Immature natural killer cell (primary cell): ENCODE data around the gene LRRN4. TPM values are rescaled to one million over a fixed set of nuclear protein-coding genes. Genes with fewer than 3 reads are reported as not detected.
"Not testable (repeated sequence)": the region's sequence is repeated elsewhere in the genome, so short reads cannot be mapped to it uniquely, and the experiment has no call there.

ENCODE experiments used
- DNase-seq, 3 donors: peaks; one replicate each; pipeline ENCODE4 v3.0.0; 2022; ENCODE audit warnings: mixed read lengths in 1 of 3
- H3K27ac Mint-ChIP-seq, 6 donors: one replicate each; pipeline ENCODE4 v1.8.0; 2020; ENCODE audit warnings: mixed read lengths in 6 of 6, mild to moderate bottlenecking in 5 of 6, inconsistent platforms in 4 of 6, moderate library complexity in 3 of 6
- H3K27me3 Mint-ChIP-seq, 3 donors: one replicate each; pipeline ENCODE4 v1.8.0; 2020 to 2021; ENCODE audit warnings: low read depth in 3 of 3, mild to moderate bottlenecking in 3 of 3, mixed read lengths in 3 of 3, moderate library complexity in 3 of 3, inconsistent platforms in 1 of 3
- H3K36me3 Mint-ChIP-seq, 3 donors: one replicate each; pipeline ENCODE4 v1.8.0; 2020; ENCODE audit warnings: mixed read lengths in 3 of 3, inconsistent platforms in 2 of 3, mild to moderate bottlenecking in 2 of 3
- H3K4me1 Mint-ChIP-seq, 2 donors: one replicate each; pipeline ENCODE4 v1.8.0; 2020; ENCODE audit warnings: inconsistent platforms in 2 of 2, mild to moderate bottlenecking in 2 of 2, mixed read lengths in 2 of 2, moderate library complexity in 1 of 2
- H3K4me3 Mint-ChIP-seq, 5 donors: one replicate each; pipeline ENCODE4 v1.8.0; 2020; ENCODE audit warnings: mild to moderate bottlenecking in 5 of 5, mixed read lengths in 5 of 5, inconsistent platforms in 3 of 5, moderate library complexity in 3 of 5
- H3K9me3 Mint-ChIP-seq, 6 donors: one replicate each; pipeline ENCODE4 v1.8.0; 2020; ENCODE audit warnings: mild to moderate bottlenecking in 6 of 6, mixed read lengths in 6 of 6, inconsistent platforms in 4 of 6, moderate library complexity in 3 of 6
- polyA plus RNA-seq, 3 donors: library from polyadenylated mRNA; unstranded; fragments of 300-500 nt; fragmentation: Illumina TruSeq; gene quantifications; one replicate each; pipeline ENCODE4 v1.2.3, GENCODE V29; 2021

The LRRN4 gene
- polyA plus RNA-seq, 3 donors from 2014 or later = not detected

DNA sequence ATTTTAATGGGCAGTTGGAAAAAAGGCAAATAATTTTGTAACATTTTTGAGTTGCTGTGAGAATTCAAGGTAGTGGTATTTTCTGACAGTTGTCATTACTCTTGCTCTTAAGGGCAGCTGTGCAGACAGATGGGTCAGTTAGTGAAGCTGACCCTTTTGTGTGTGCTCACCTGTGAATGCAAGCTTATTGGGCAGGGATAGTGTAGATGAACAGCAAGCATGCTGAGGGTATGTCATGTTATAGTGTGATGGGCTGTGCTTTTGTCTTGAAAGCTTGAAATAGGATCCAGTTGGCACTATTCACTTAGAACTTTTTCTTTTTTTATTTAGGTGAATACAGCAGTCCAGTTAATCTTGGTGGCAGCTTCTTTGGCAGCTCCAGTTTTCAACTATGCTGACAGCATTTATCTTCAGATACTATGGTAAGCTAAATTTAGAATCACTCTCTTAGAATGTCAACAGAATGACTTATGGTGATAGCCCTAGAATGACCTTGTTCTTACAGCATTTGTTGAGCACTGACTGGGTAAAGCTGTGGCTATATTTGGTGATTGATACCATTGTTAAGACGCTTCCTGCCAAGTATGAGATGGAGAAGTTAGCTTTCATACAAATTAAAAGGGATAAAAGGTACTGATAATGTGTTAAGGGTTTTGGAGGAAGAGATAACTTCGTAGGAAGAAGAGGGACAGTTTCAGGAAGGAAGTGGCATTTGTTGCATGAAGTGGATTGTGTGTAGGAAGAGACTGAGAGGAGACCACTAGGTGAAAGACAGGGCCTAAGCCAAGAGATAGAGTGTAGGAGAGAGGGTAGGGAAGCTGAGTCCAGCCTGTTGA, 19.5 kb downstream of the LRRN4 start:
- Mint-ChIP-seq H3K27ac (peak overlapping the region in 2 of 6 donors; percentile 37 to 47), H3K36me3 (peaks cover 9 to 38% (median 23%) of the 10 kb centered on the region in 3 donors), H3K4me3 (no peak overlapping the region), H3K9me3 (no peaks in the 10 kb centered on the region), H3K27me3 (peaks cover 0 to 1% (median 0%) of the 10 kb centered on the region in 3 donors), H3K4me1 (peaks cover 4 to 10% of the 10 kb centered on the region in 2 donors)
- DNase-seq = no peak

DNA sequence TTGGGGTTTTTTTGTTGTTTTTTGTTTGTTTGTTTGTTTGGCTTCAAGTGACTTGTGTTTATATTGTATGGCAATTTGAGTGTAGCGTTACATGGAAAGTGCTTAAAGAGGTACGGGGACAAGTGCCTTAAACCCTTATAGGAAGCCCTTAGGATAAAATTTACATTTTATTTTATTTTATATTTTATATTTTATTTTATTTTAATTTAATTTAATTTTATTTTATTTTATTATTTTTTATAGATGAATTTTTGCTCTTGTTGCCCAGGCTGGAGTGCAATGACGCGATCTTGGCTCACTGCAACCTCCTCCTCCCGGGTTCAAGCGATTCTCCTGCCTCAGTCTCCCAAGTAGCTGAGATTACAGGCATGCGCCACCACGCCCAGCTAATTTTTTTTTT, 21.0 kb downstream of the LRRN4 start:
- H3K4me1 Mint-ChIP-seq = peaks cover 6 to 12% of the 10 kb centered on the region in 2 donors
- DNase-seq, H3K9me3 Mint-ChIP-seq, H3K27me3 Mint-ChIP-seq, H3K27ac Mint-ChIP-seq, H3K4me3 Mint-ChIP-seq: not testable (repeated sequence)
- H3K36me3 Mint-ChIP-seq = peaks cover 9 to 32% (median 19%) of the 10 kb centered on the region in 3 donors

- DNase-seq = no peak
- Mint-ChIP-seq H3K9me3 (no peaks in the 10 kb centered on the region), H3K27ac (peak overlapping the region in 1 of 6 donors; percentile 24), H3K4me1 (peaks cover 14 to 30% of the 10 kb centered on the region in 2 donors), H3K4me3 (no peak overlapping the region), H3K27me3 (peaks cover 0 to 2% (median 1%) of the 10 kb centered on the region in 3 donors), H3K36me3 (peaks cover 9 to 37% (median 23%) of the 10 kb centered on the region in 3 donors)
Measured at GRCh38 chr20:6030453-6031080, 23.3 kb downstream of the LRRN4 start.

- no peaks in the 10 kb centered on the region for H3K9me3 Mint-ChIP-seq
- no peak for DNase-seq
- H3K27ac Mint-ChIP-seq = no peak overlapping the region
- peaks cover 13 to 40% (median 26%) of the 10 kb centered on the region in 3 donors for H3K36me3 Mint-ChIP-seq
- peaks cover 13 to 34% of the 10 kb centered on the region in 2 donors for H3K4me1 Mint-ChIP-seq
- H3K4me3 Mint-ChIP-seq = no peak overlapping the region
- peaks cover 0 to 2% (median 1%) of the 10 kb centered on the region in 3 donors for H3K27me3 Mint-ChIP-seq
Measured at GRCh38 chr20:6029538-6029937, 24.3 kb downstream of the LRRN4 start.

DNA sequence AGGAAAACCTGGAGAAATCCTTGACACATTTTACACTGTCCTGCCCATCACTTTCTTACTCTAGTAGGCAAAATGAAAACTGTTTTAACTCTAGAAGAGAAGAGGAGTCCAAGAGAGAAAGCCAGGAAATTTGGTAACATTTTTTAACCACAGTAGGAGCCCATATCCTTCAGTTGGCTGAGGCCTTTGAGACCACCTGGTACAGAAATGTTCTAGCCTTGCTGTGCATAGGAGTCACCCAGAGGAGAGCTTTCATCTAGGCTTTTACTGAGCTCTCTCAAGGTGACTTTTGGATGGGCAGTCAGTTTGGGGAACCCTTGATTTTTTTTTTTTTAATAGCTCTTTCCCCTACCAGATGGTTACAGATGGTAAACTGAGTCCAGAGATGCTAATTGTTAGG, 25.0 kb downstream of the LRRN4 start:
- DNase-seq = no peak
- Mint-ChIP-seq H3K27ac (no peak overlapping the region), H3K36me3 (peaks cover 15 to 41% (median 23%) of the 10 kb centered on the region in 3 donors), H3K27me3 (peaks cover 0 to 4% (median 2%) of the 10 kb centered on the region in 3 donors), H3K4me3 (no peak overlapping the region), H3K4me1 (peaks cover 12 to 33% of the 10 kb centered on the region in 2 donors), H3K9me3 (no peaks in the 10 kb centered on the region)

DNA sequence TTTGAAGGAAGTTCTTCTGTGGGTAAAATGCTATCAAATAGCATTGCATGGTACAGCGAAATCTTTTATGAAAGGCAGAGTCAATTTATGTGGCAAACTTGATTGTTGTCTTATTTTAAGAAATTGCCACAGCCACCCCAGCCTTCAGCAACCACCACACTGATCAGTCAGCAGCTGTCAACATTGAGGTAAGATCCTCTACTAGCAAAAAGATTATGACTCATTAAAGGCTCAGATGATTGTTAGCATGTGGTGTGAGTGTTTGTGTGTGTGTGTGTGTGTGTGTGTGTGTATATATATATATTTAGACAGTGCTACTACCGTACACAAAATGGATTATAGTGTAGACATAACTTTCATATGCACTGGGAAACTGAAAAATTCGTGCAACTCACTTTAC, 27.8 kb downstream of the LRRN4 start:
- peaks cover 20 to 41% (median 26%) of the 10 kb centered on the region in 3 donors for H3K36me3 Mint-ChIP-seq
- no peak overlapping the region for H3K4me3 Mint-ChIP-seq
- no peaks in the 10 kb centered on the region for H3K9me3 Mint-ChIP-seq
- DNase-seq = peak in 2 of 3 donors; percentile 13
- H3K27ac Mint-ChIP-seq = peak overlapping the region in 1 of 6 donors; percentile 3
- H3K27me3 Mint-ChIP-seq = peaks cover 0 to 3% (median 2%) of the 10 kb centered on the region in 3 donors
- peaks cover 12 to 37% of the 10 kb centered on the region in 2 donors for H3K4me1 Mint-ChIP-seq

DNA sequence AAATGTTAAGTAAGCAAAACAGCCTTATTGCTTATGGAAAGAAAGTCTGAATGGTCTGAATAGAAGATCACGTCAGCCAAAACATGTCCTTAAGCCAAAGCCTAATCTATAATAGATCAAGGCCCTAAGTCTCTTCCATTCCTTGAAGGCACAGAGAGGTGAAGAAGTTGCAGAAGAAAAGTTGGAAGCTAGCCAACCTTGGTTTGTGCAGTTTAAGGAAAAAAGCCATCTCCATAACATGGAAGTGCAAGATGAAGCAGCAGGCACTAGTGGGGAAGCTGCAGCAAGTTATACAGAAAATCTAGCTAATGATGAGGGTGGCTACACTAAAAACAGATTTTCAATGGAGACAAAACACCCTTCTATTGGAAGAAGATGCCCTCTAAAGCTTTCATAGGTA, 29.1 kb downstream of the LRRN4 start:
- H3K4me1 Mint-ChIP-seq = peaks cover 16 to 37% of the 10 kb centered on the region in 2 donors
- no peaks in the 10 kb centered on the region for H3K9me3 Mint-ChIP-seq
- H3K27ac Mint-ChIP-seq = peak overlapping the region in 2 of 6 donors; percentile 28 to 54
- H3K27me3 Mint-ChIP-seq = peaks cover 0 to 5% (median 2%) of the 10 kb centered on the region in 3 donors
- peaks cover 20 to 41% (median 26%) of the 10 kb centered on the region in 3 donors for H3K36me3 Mint-ChIP-seq
- no peak for DNase-seq
- no peak overlapping the region for H3K4me3 Mint-ChIP-seq

DNA sequence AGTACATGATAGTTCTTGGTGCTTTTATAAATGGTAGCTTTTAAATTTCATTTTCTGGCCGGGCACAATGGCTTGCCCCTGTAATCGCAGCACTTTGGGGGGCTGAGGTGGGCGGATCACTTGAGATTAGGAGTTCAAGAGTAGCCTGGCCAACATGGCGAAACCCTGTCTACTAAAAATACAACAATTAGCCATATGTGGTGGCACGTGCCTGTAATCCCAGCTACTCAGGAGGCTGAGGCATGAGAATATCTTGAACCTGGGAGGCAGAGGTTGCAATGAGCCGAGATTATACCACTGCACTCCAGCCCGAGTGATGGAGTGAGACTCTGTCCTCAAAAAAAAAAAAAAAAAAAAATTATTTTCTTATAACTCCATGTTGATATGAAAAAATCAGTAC, 36.0 kb downstream of the LRRN4 start:
- no peak for DNase-seq
- no peak overlapping the region for H3K27ac Mint-ChIP-seq
- peaks cover 4 to 12% (median 10%) of the 10 kb centered on the region in 3 donors for H3K36me3 Mint-ChIP-seq
- no peaks in the 10 kb centered on the region for H3K9me3 Mint-ChIP-seq
- H3K27me3 Mint-ChIP-seq = peaks cover 0 to 2% (median 0%) of the 10 kb centered on the region in 3 donors
- H3K4me3 Mint-ChIP-seq = no peak overlapping the region
- H3K4me1 Mint-ChIP-seq = peaks cover 7 to 38% of the 10 kb centered on the region in 2 donors

DNA sequence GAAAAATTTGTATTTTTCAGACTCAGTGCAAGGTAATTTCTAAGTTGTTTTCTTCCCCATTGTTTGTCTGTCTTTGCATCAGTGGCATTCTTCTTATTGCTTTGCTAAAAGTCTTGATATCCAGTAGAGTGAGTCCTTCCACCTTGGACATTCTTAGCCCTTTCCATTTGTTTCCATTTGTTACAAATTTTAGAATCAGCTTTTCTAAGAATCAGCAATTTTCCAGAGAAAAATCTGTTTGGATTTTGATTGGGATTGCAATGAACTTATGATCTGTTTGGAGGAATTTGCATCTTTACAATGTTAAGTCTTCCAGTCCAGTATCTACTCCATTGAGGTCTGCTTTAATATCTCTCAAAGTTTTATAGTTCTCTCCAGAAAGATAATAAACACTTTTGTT, 36.4 kb downstream of the LRRN4 start:
- no peak for DNase-seq
- Mint-ChIP-seq H3K4me3 (no peak overlapping the region), H3K27me3 (peaks cover 0 to 2% (median 0%) of the 10 kb centered on the region in 3 donors), H3K4me1 (peaks cover 6 to 38% of the 10 kb centered on the region in 2 donors), H3K36me3 (peaks cover 7 to 14% (median 13%) of the 10 kb centered on the region in 3 donors), H3K9me3 (no peaks in the 10 kb centered on the region), H3K27ac (peak overlapping the region in 1 of 6 donors; percentile 25)

GRCh38 chr20:6014957-6015356, 38.9 kb downstream of the LRRN4 start:
- H3K27ac Mint-ChIP-seq = peak overlapping the region in 2 of 6 donors; percentile 50 to 64
- H3K27me3 Mint-ChIP-seq = no peaks in the 10 kb centered on the region
- no peaks in the 10 kb centered on the region for H3K9me3 Mint-ChIP-seq
- H3K4me3 Mint-ChIP-seq = no peak overlapping the region
- peaks cover 1 to 48% of the 10 kb centered on the region in 2 donors for H3K4me1 Mint-ChIP-seq
- peaks cover 18 to 25% (median 20%) of the 10 kb centered on the region in 3 donors for H3K36me3 Mint-ChIP-seq
- no peak for DNase-seq

DNA sequence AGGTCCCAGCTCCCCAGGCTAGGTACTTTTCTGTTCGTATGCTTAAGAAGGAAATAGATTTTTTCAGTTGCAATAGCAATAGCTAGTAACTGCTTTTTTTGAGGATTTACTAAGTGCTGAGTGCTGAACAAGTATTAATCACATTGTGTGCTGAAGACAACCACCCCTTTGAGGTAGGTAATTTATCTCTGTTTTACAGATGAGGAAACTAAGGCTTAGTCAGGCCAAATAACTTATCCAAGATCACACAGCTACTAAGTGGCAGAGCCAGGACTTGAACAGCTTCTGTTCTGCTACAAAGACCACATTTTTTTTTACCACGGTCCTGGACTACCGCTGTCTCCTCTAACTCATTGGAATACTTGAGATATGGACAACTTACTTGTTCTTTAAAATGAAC, 39.8 kb downstream of the LRRN4 start:
- no peak for DNase-seq
- peaks cover 1 to 46% of the 10 kb centered on the region in 2 donors for H3K4me1 Mint-ChIP-seq
- H3K9me3 Mint-ChIP-seq = no peaks in the 10 kb centered on the region
- H3K27ac Mint-ChIP-seq = peak overlapping the region in 2 of 6 donors; percentile 22 to 44
- no peak overlapping the region for H3K4me3 Mint-ChIP-seq
- no peaks in the 10 kb centered on the region for H3K27me3 Mint-ChIP-seq
- peaks cover 18 to 28% (median 20%) of the 10 kb centered on the region in 3 donors for H3K36me3 Mint-ChIP-seq

GRCh38 chr20:6012179-6012578, 41.7 kb downstream of the LRRN4 start:
- Mint-ChIP-seq H3K4me1 (peaks cover 17 to 44% of the 10 kb centered on the region in 2 donors), H3K27ac (peak overlapping the region in 2 of 6 donors; percentile 4 to 12), H3K9me3 (no peaks in the 10 kb centered on the region), H3K36me3 (peaks cover 18 to 28% (median 20%) of the 10 kb centered on the region in 3 donors), H3K4me3 (no peak overlapping the region), H3K27me3 (peaks cover 0 to 2% (median 0%) of the 10 kb centered on the region in 3 donors)
- no peak for DNase-seq

- DNase-seq = no peak
- Mint-ChIP-seq H3K36me3 (peaks cover 10 to 22% (median 18%) of the 10 kb centered on the region in 3 donors), H3K4me3 (peak overlapping the region in 3 of 5 donors; percentile 11 to 63 (median 30)), H3K4me1 (peaks cover 32 to 67% of the 10 kb centered on the region in 2 donors), H3K27me3 (peaks cover 2 to 6% (median 5%) of the 10 kb centered on the region in 3 donors), H3K27ac (peak overlapping the region in 2 of 6 donors; percentile 56 to 64), H3K9me3 (no peaks in the 10 kb centered on the region)
Measured at GRCh38 chr20:6008254-6008653, 45.6 kb downstream of the LRRN4 start.
